NCI-H226 (cell line): Measurements from ENCODE around the gene LAYN.

Source experiments
- DNase-seq: peaks from one replicate; pipeline ENCODE4 v3.0.0-alpha.2; 2015

The LAYN gene

GRCh38 chr11:111598559-111598958 is 58.0 kb downstream of the LAYN start:
- no peak for DNase-seq

- DNase-seq: no peak
These were observed 61.1 kb downstream of the LAYN start for GRCh38 chr11:111601636-111601978.

GRCh38 chr11:111601979-111602864 is 61.7 kb downstream of the LAYN start, which contains the start of gene SIK2:
Gene SIK2 (plus strand): TSS chr11:111602449. CDS start chr11:111602564, 115 bp downstream.
- DNase-seq: peak; percentile 94

GRCh38 chr11:111602865-111603610 is 62.5 kb downstream of the LAYN start:
- no peak for DNase-seq

- DNase-seq: no peak
These were observed 63.2 kb downstream of the LAYN start for GRCh38 chr11:111603611-111604130.

GRCh38 chr11:111604392-111605009 is 64.0 kb downstream of the LAYN start:
- DNase-seq: no peak

GRCh38 chr11:111605681-111606080 is 65.2 kb downstream of the LAYN start:
- DNase-seq: no peak

- peak; percentile 57 for DNase-seq
These were observed 66.5 kb downstream of the LAYN start for GRCh38 chr11:111606986-111607385.

GRCh38 chr11:111607751-111608150 is 67.2 kb downstream of the LAYN start:
- no peak for DNase-seq
